Measurements from ENCODE around the gene LAMB4. TPM values are rescaled to one million over a fixed set of nuclear protein-coding genes. Genes with fewer than 3 reads are reported as not detected.

The LAMB4 gene
- total RNA-seq, 3 donors from 2014 or later (not counting 1 experiment from before 2014, with no cell fraction given) = not detected

GRCh38 chr7:107982042-107982840 is 147.9 kb downstream of the LAMB4 start:
- H3K9me3 Mint-ChIP-seq = no peaks in the 10 kb centered on the region
- no peak overlapping the region for H3K27ac Mint-ChIP-seq
- H3K4me3 Mint-ChIP-seq = no peak overlapping the region
- no peak for TF ChIP-seq CTCF (IDR thresholded peaks at IDR 0.05)
- WGBS (ENCODE audit: insufficient coverage) = 90% methylated on average over 9 of the region's 9 CpGs
- intact Hi-C loops (cut with micrococcal nuclease) = no loop called here
- H3K4me1 Mint-ChIP-seq = no peaks in the 10 kb centered on the region
- no peaks in the 10 kb centered on the region for H3K36me3 Mint-ChIP-seq
- Histone ChIP-seq H3K36me3 (ENCODE audit: control insufficient read depth, insufficient read depth, low read length) (no peaks in the 10 kb centered on the region), H3K4me1 (ENCODE audit: control insufficient read depth, insufficient read depth, low read length) (no peaks in the 10 kb centered on the region), H3K4me3 (ENCODE audit: low read length) (no peak overlapping the region), H3K27ac (ENCODE audit: low read length) (no peak overlapping the region), H3K27me3 (ENCODE audit: control insufficient read depth, insufficient read depth, low read length) (peaks cover 3% of the 10 kb centered on the region), H3K9me3 (ENCODE audit: control insufficient read depth, insufficient read depth, low read length) (no peaks in the 10 kb centered on the region)
- H3K27me3 Mint-ChIP-seq (ENCODE audit: low read depth in 2 of 2) = peaks cover 3 to 16% of the 10 kb centered on the region in 2 donors
- no peak for ATAC-seq
- DNase-seq = no peak

- TF ChIP-seq CTCF (IDR thresholded peaks at IDR 0.05) = no peak
- no peaks in the 10 kb centered on the region for H3K9me3 ChIP-seq (ENCODE audit: control insufficient read depth, insufficient read depth, low read length)
- no peaks in the 10 kb centered on the region for H3K4me1 ChIP-seq (ENCODE audit: control insufficient read depth, insufficient read depth, low read length)
- H3K36me3 Mint-ChIP-seq = no peaks in the 10 kb centered on the region
- H3K4me3 ChIP-seq (ENCODE audit: low read length) = no peak overlapping the region
- intact Hi-C loops (cut with micrococcal nuclease) = no loop called here
- H3K27me3 Mint-ChIP-seq (ENCODE audit: low read depth in 2 of 2) = peaks cover 0 to 9% of the 10 kb centered on the region in 2 donors
- no peak overlapping the region for H3K27ac ChIP-seq (ENCODE audit: low read length)
- ATAC-seq (no peak), DNase-seq (no peak)
- no peaks in the 10 kb centered on the region for H3K36me3 ChIP-seq (ENCODE audit: control insufficient read depth, insufficient read depth, low read length)
- H3K4me1 Mint-ChIP-seq = no peaks in the 10 kb centered on the region
- no peak overlapping the region for H3K27ac Mint-ChIP-seq
- H3K9me3 Mint-ChIP-seq = no peaks in the 10 kb centered on the region
- 71% methylated on average over 4 of the region's 4 CpGs for WGBS (ENCODE audit: insufficient coverage)
- H3K27me3 ChIP-seq (ENCODE audit: control insufficient read depth, insufficient read depth, low read length) = peaks cover 3% of the 10 kb centered on the region
- no peak overlapping the region for H3K4me3 Mint-ChIP-seq
Measured at GRCh38 chr7:107981466-107981865, 148.7 kb downstream of the LAMB4 start.

GRCh38 chr7:107980671-107981190 is 149.4 kb downstream of the LAMB4 start:
- Mint-ChIP-seq H3K9me3 (no peaks in the 10 kb centered on the region), H3K27me3 (ENCODE audit: low read depth in 2 of 2) (peaks cover 0 to 7% of the 10 kb centered on the region in 2 donors), H3K4me3 (no peak overlapping the region), H3K27ac (no peak overlapping the region), H3K4me1 (no peaks in the 10 kb centered on the region), H3K36me3 (no peaks in the 10 kb centered on the region)
- Histone ChIP-seq H3K9me3 (ENCODE audit: control insufficient read depth, insufficient read depth, low read length) (no peaks in the 10 kb centered on the region), H3K27ac (ENCODE audit: low read length) (no peak overlapping the region), H3K4me1 (ENCODE audit: control insufficient read depth, insufficient read depth, low read length) (no peaks in the 10 kb centered on the region), H3K36me3 (ENCODE audit: control insufficient read depth, insufficient read depth, low read length) (no peaks in the 10 kb centered on the region), H3K27me3 (ENCODE audit: control insufficient read depth, insufficient read depth, low read length) (no peaks in the 10 kb centered on the region), H3K4me3 (ENCODE audit: low read length) (no peak overlapping the region)
- WGBS (ENCODE audit: insufficient coverage) = 93% methylated on average over 8 of the region's 8 CpGs
- no peak for ATAC-seq
- DNase-seq = no peak
- intact Hi-C loops (cut with micrococcal nuclease) = no loop called here
- TF ChIP-seq CTCF (IDR thresholded peaks at IDR 0.05) = no peak
